Sigmoid colon (tissue), 7 donors: ENCODE results near the gene TRPM4. TPM values are rescaled to one million over a fixed set of nuclear protein-coding genes. Genes with fewer than 3 reads are reported as not detected.

Experiments used
- DNase-seq: peaks from one replicate; pipeline ENCODE4 v3.0.0-alpha.2; 2019
- H3K27ac ChIP-seq, 4 donors: fragments of 200-600 bp; sonication (generic); one replicate each; pipeline ENCODE4 v1.5.1; 2016 to 2019; ENCODE audit warnings: mild to moderate bottlenecking in 1 of 4
- H3K27me3 ChIP-seq, 3 donors: fragments of 200-600 bp; sonication (generic); one replicate each; pipeline ENCODE4 v1.5.1; 2019; ENCODE audit warnings: mild to moderate bottlenecking in 1 of 3
- H3K36me3 ChIP-seq, 4 donors: fragments of 200-600 bp; sonication (generic); one replicate each; pipeline ENCODE4 v1.5.1; 2016 to 2019
- H3K4me1 ChIP-seq, 4 donors: fragments of 200-600 bp; sonication (generic); one replicate each; pipeline ENCODE4 v1.5.1; 2017 to 2019
- H3K4me3 ChIP-seq, 4 donors: fragments of 200-600 bp; sonication (generic); one replicate each; pipeline ENCODE4 v1.5.1; 2017 to 2019; ENCODE audit warnings: mild to moderate bottlenecking in 2 of 4, moderate library complexity in 1 of 4
- H3K9me3 ChIP-seq, 4 donors: fragments of 200-600 bp in 3 of 4; sonication (generic) in 3 of 4; one replicate each; pipeline versions ENCODE4 v1.5.1 to v1.6.1; 2013 to 2019
- EP300 ChIP-seq, 4 donors: sonication (generic); formaldehyde crosslinking; IDR thresholded peaks; one replicate each; pipeline ENCODE4 v1.6.1; 2017; ENCODE audit warnings: antibody characterized with exemption in 4 of 4
- POLR2A ChIP-seq, 2 donors: fragments of 450-650 bp; IDR thresholded peaks; one replicate each; pipeline ENCODE4 v1.6.1; 2016; ENCODE audit warnings: antibody characterized with exemption in 2 of 2, mild to moderate bottlenecking in 2 of 2, moderate library complexity in 2 of 2
- POLR2AphosphoS5 ChIP-seq, 4 donors: sonication (generic); formaldehyde crosslinking; IDR thresholded peaks; one replicate each; pipeline ENCODE4 v1.6.1; 2017; ENCODE audit warnings: antibody characterized with exemption in 4 of 4
- WGBS, 2 donors: extraction: QIAGEN DNeasy Blood & Tissue Kit; methylation state at CpG; one replicate each; pipeline ENCODE4 v1.1.7; 2013; 5-methylcytosine and 5-hydroxymethylcytosine counted together
- intact Hi-C: fragments of 100-400 bp; cut with DNase I; formaldehyde crosslinking; loops from one replicate; pipeline ENCODE4 v1.15.1; 2023
- polyA plus RNA-seq, 3 donors: library from polyadenylated mRNA; stranded (reverse); fragments of 200-250 nt; gene quantifications; one replicate each; pipeline ENCODE4 v1.2.3, GENCODE V29; 2013
- total RNA-seq, 4 donors: library from RNA; depleted of rRNA; stranded (reverse); fragments of >200 nt; gene quantifications; one replicate each; pipeline ENCODE4 v1.1.0, GENCODE V29; 2016
- TF ChIP-seq, protein P1 (sequence below), 4 experiments: fragments of 450-650 bp in 3 of 4; fragments of 200-600 bp in 1 of 4; IDR thresholded peaks; one replicate each; pipeline ENCODE4 v1.5.1; 2016 to 2019; ENCODE audit warnings: antibody characterized with exemption in 4 of 4, mild to moderate bottlenecking in 3 of 4, moderate library complexity in 2 of 4
- donor health status: healthy with polysubstance abuse.
- donor health status: Bipolar disorder and iron deficiency.
- donor health status: healthy.

The TRPM4 gene
- total and polyA plus RNA-seq, 7 donors = 7.9 to 166 (median 18.0) TPM

- intact Hi-C loops = no loop called here
- Histone ChIP-seq H3K4me1 (peaks cover 0 to 31% (median 26%) of the 10 kb centered on the region in 4 donors), H3K4me3 (no peak overlapping the region), H3K9me3 (no peaks in the 10 kb centered on the region), H3K27ac (no peak overlapping the region), H3K27me3 (no peaks in the 10 kb centered on the region), H3K36me3 (no peaks in the 10 kb centered on the region)
- 40 to 56% methylated on average over 4 of the region's 4 CpGs for WGBS, 2 donors
- no peak for DNase-seq
- TF ChIP-seq POLR2A (IDR thresholded peaks at IDR 0.05) (no peak), EP300 (IDR thresholded peaks at IDR 0.05) (no peak), POLR2AphosphoS5 (IDR thresholded peaks at IDR 0.05) (no peak)
- TF ChIP-seq, protein P1, sequence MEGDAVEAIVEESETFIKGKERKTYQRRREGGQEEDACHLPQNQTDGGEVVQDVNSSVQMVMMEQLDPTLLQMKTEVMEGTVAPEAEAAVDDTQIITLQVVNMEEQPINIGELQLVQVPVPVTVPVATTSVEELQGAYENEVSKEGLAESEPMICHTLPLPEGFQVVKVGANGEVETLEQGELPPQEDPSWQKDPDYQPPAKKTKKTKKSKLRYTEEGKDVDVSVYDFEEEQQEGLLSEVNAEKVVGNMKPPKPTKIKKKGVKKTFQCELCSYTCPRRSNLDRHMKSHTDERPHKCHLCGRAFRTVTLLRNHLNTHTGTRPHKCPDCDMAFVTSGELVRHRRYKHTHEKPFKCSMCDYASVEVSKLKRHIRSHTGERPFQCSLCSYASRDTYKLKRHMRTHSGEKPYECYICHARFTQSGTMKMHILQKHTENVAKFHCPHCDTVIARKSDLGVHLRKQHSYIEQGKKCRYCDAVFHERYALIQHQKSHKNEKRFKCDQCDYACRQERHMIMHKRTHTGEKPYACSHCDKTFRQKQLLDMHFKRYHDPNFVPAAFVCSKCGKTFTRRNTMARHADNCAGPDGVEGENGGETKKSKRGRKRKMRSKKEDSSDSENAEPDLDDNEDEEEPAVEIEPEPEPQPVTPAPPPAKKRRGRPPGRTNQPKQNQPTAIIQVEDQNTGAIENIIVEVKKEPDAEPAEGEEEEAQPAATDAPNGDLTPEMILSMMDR (IDR thresholded peaks at IDR 0.05) = no peak
Measured at GRCh38 chr19:49161987-49162386, 4.4 kb downstream of the TRPM4 start.

- Histone ChIP-seq H3K36me3 (peaks cover 0 to 24% (median 3%) of the 10 kb centered on the region in 4 donors), H3K27me3 (no peaks in the 10 kb centered on the region), H3K27ac (peak overlapping the region; percentile 41 to 83 (median 66)), H3K4me3 (peak overlapping the region in 2 of 4 donors; percentile 1 to 3), H3K4me1 (peaks cover 0 to 16% (median 14%) of the 10 kb centered on the region in 4 donors), H3K9me3 (no peaks in the 10 kb centered on the region)
- peak in 1 of 4 donors; percentile 11 for TF ChIP-seq POLR2AphosphoS5 (IDR thresholded peaks at IDR 0.05)
- TF ChIP-seq, protein P1 (IDR thresholded peaks at IDR 0.05) = no peak
- 17 to 61% methylated on average over 24 of the region's 24 CpGs for WGBS, 2 donors
- no peak for DNase-seq
- intact Hi-C loops = no loop called here
Measured at GRCh38 chr19:49165111-49165750, 7.6 kb downstream of the TRPM4 start.

DNA sequence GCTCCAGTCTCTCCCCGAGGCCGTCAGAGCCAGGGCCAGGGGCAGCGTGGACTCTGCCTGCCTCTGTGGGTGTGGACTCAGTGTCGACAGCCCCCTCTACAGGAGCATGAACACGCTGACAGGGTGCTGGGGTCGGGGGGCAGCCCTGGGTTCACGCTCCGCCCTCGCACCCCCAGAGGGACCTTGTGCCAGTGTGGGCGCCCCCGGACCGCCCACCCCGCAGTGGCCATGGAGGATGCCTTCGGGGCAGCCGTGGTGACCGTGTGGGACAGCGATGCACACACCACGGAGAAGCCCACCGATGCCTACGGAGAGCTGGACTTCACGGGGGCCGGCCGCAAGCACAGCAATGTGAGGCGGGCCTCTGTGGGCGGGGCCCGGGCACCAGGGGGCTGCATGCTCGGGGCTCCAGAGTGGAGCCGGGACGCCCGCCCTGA, 8.3 kb downstream of the TRPM4 start:
- Histone ChIP-seq H3K36me3 (peaks cover 0 to 31% (median 5%) of the 10 kb centered on the region in 4 donors), H3K4me1 (peaks cover 0 to 16% (median 14%) of the 10 kb centered on the region in 4 donors), H3K27me3 (no peaks in the 10 kb centered on the region), H3K9me3 (no peaks in the 10 kb centered on the region), H3K4me3 (peak overlapping the region in 1 of 4 donors; percentile 3), H3K27ac (peak overlapping the region; percentile 41 to 83 (median 66))
- DNase-seq = no peak
- intact Hi-C loops = no loop called here
- WGBS, 2 donors = 13 to 53% methylated on average over 30 of the region's 30 CpGs
- no peak for TF ChIP-seq EP300 (IDR thresholded peaks at IDR 0.05)

GRCh38 chr19:49167857-49168409, 10.3 kb downstream of the TRPM4 start:
- H3K4me1 ChIP-seq = peaks cover 0 to 16% (median 14%) of the 10 kb centered on the region in 4 donors
- H3K9me3 ChIP-seq = no peaks in the 10 kb centered on the region
- no peak overlapping the region for H3K4me3 ChIP-seq
- H3K27me3 ChIP-seq = no peaks in the 10 kb centered on the region
- no peak for DNase-seq
- TF ChIP-seq EP300 (IDR thresholded peaks at IDR 0.05) (no peak), POLR2AphosphoS5 (IDR thresholded peaks at IDR 0.05) (no peak), POLR2A (IDR thresholded peaks at IDR 0.05) (no peak)
- TF ChIP-seq, protein P1 (IDR thresholded peaks at IDR 0.05) = no peak
- H3K27ac ChIP-seq = no peak overlapping the region
- peaks cover 0 to 52% (median 14%) of the 10 kb centered on the region in 4 donors for H3K36me3 ChIP-seq
- 16 to 74% methylated on average over 25 of the region's 25 CpGs for WGBS, 2 donors
- intact Hi-C loops = no loop called here

- Histone ChIP-seq H3K36me3 (peaks cover 0 to 56% (median 16%) of the 10 kb centered on the region in 4 donors), H3K4me1 (peaks cover 0 to 16% (median 14%) of the 10 kb centered on the region in 4 donors), H3K27ac (no peak overlapping the region), H3K4me3 (no peak overlapping the region), H3K27me3 (no peaks in the 10 kb centered on the region), H3K9me3 (no peaks in the 10 kb centered on the region)
- WGBS, 2 donors = 15 to 88% methylated on average over 23 of the region's 23 CpGs
- intact Hi-C loops = no loop called here
- no peak for DNase-seq
- TF ChIP-seq, protein P1 (IDR thresholded peaks at IDR 0.05) = no peak
- TF ChIP-seq EP300 (IDR thresholded peaks at IDR 0.05) (no peak), POLR2AphosphoS5 (IDR thresholded peaks at IDR 0.05) (no peak), POLR2A (IDR thresholded peaks at IDR 0.05) (no peak)
Measured at GRCh38 chr19:49168421-49168820, 10.8 kb downstream of the TRPM4 start.
